HG03159 (cell line): ENCODE measurements around the gene PDC.

ENCODE experiments used
- ATAC-seq: cut with Tn5 transposase; IDR thresholded peaks from one replicate; pipeline ENCODE4 v1.9.1; 2021; ENCODE audit warnings: mild to moderate bottlenecking, moderate library complexity; ENCODE audit not compliant: unreplicated experiment

PDC gene

GRCh38 chr1:186461014-186461413 lies at the start of gene PDC:
Gene PDC (minus strand): TSS chr1:186461114. CDS start chr1:186449459, 11,655 bp downstream.
- ATAC-seq = no peak

- ATAC-seq = no peak
Observed at GRCh38 chr1:186503190-186503589, 42.3 kb upstream of the PDC start.

- peak; percentile 55 for ATAC-seq
Observed at GRCh38 chr1:186502087-186502486, 41.2 kb upstream of the PDC start.

- no peak for ATAC-seq
Observed at GRCh38 chr1:186500804-186501203, 39.9 kb upstream of the PDC start.

GRCh38 chr1:186499571-186499970 lies 38.7 kb upstream of the PDC start:
- ATAC-seq = no peak

- no peak for ATAC-seq
Observed at GRCh38 chr1:186498695-186499389, 37.9 kb upstream of the PDC start.

GRCh38 chr1:186498071-186498470 lies 37.2 kb upstream of the PDC start:
- ATAC-seq = no peak

- ATAC-seq = no peak
Observed at GRCh38 chr1:186497651-186498050, 36.7 kb upstream of the PDC start.

GRCh38 chr1:186496171-186496851 lies 35.4 kb upstream of the PDC start:
- no peak for ATAC-seq

GRCh38 chr1:186494832-186495271 lies 33.9 kb upstream of the PDC start:
- no peak for ATAC-seq

GRCh38 chr1:186492531-186493291 lies 31.8 kb upstream of the PDC start:
- ATAC-seq = no peak

GRCh38 chr1:186491336-186491735 lies 30.4 kb upstream of the PDC start:
- no peak for ATAC-seq

GRCh38 chr1:186487163-186487562 lies 26.2 kb upstream of the PDC start:
- ATAC-seq = no peak

GRCh38 chr1:186486061-186486460 lies 25.1 kb upstream of the PDC start:
- ATAC-seq = no peak

GRCh38 chr1:186483561-186483960 lies 22.6 kb upstream of the PDC start:
- no peak for ATAC-seq

- peak; percentile 82 for ATAC-seq
Observed at GRCh38 chr1:186482661-186483255, 21.8 kb upstream of the PDC start.

- ATAC-seq = no peak
Observed at GRCh38 chr1:186481303-186481888, 20.5 kb upstream of the PDC start.

- no peak for ATAC-seq
Observed at GRCh38 chr1:186479162-186479561, 18.2 kb upstream of the PDC start.

GRCh38 chr1:186476264-186477040 lies 15.5 kb upstream of the PDC start:
- ATAC-seq = no peak

GRCh38 chr1:186474208-186474607 lies 13.3 kb upstream of the PDC start:
- ATAC-seq = no peak
